HG03095 (cell line): Measurements from ENCODE around the gene RAB23.

Experiments used
- ATAC-seq: cut with Tn5 transposase; IDR thresholded peaks from one replicate; pipeline ENCODE4 v1.9.1; 2021; ENCODE audit warnings: moderate library complexity; ENCODE audit not compliant: unreplicated experiment

RAB23 gene

GRCh38 chr6:57138026-57138425, 84.1 kb downstream of the RAB23 start:
- no peak for ATAC-seq

DNA sequence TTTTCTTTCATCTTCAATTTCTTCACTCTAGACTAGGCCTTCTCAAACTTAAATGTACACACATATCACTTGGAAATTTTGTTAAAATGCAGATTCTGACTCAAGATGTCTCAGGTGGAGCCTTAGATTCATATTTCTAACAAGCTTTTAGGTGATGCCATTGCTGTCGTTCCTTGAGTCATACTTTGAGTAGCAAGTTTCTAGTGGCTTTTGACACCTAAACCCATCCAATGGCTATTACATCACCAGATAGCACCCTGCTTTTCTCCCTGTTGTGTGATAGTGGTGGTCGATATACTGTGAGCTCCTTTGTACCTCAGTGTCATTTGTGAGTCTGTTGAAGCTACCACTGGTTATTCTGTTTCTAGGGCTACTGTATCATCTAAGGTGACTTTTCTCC, 84.8 kb downstream of the RAB23 start:
- no peak for ATAC-seq
